SIG-M5 treated with dmso at 0.1 percent for 504 hours (cell line): Measurements from ENCODE around the gene LIME1.
A peak's percentile ranks its signal among the peaks of the same experiment; 100 is the strongest.
"Not testable (repeated sequence)": the region's sequence is repeated elsewhere in the genome, so short reads cannot be mapped to it uniquely, and the experiment has no call there.

Source experiments
- DNase-seq: peaks from one replicate; lab custom pipeline; 2025; ENCODE audit not compliant: unreplicated experiment; lab: John Stamatoyannopoulos, UW

LIME1 gene

GRCh38 chr20:63707558-63708300 lies 28.7 kb upstream of the LIME1 start, which contains the start of the genes ARFRP1 and ZGPAT:
Gene ARFRP1 (minus strand): TSS chr20:63707976. CDS start chr20:63707091, 885 bp downstream.
Gene ZGPAT (plus strand): TSS chr20:63708039. CDS start chr20:63708581, 542 bp downstream.
- peak; percentile 87 for DNase-seq

GRCh38 chr20:63708301-63709148 lies 27.9 kb upstream of the LIME1 start:
- DNase-seq, result no peak

DNA sequence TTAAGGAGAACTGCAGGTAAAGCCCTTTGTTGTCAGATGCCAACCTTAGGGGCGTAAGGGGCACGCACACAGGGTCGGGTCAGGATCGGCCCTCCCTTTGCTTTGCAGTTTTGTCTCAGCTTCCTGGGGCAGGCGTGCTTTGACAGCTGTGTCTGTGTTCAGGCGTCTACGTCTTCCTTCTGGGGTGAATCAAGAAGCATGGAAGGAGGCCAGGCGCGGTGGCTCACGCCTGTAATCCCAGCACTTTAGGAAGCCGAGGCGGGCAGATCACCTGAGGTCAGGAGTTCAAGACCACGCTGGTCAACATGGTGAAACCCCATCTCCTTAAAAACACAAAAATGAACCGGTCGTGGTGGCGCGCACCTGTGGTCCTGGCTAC lies 27.3 kb upstream of the LIME1 start:
- no peak for DNase-seq

DNA sequence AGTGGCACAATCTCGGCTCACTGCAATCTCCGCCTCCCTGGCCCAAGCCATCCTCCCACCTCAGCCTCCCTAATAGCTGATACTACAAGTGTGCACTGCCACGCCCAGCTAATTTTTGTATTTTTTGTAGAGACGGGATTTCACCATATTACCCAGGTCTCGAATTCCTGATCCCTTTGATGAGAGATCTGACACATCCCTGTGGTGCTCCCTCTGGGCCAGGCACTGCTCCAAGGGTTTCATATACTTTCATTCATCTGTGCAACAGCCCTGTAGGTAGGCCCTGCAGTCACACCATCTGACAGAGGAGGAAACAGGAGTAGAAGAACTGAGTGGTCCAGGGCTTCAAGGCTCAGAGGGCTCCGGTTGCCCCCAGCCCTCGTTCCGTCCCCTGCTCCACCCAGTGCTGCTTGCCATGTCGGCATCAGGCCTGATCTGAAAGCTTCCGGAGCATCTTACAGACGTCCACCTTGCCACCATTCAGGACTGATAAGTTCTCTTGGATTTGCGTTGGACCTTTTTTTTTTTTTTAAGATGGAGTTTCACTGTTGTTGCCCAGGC lies 25.3 kb upstream of the LIME1 start:
- DNase-seq, result no peak

GRCh38 chr20:63712191-63712590 lies 24.3 kb upstream of the LIME1 start:
- no peak for DNase-seq

DNA sequence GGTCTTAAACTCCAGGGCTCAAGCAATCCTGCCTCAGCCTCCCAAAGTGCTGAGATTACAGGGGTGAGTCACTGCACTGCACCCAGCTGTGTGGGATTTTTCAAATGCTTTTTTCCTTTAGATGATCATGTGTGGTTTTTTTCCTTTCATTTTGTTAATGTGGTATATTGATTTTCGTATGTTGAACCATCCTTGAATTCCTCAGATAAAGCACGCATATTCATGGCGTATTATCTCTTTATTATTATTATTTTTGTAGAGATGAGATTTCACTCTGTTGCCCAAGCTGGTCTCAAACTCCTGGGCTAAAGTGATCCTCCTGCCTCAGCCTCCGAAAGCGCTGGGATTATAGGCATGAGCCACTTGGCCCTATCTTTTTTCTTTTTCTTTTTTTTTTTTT lies 21.6 kb upstream of the LIME1 start:
- no peak for DNase-seq

DNA sequence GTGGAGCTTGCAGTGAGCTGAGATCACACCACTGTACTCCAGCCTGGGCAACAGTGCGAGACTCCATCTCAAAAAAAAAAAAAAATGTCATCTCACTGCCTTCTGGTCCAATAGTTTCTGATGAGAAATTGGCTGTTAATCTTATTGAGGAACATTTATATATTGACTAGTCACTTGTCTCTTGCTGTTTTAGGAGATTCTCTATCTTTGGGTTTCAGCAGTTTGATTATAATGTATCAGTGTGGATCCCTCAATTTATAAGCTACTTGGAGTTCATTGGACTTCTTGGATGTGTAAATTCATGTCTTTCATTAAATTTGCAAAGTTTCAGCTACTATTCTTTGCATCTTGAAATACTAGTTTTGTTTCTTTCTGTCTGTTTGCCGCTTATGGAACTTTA lies 17.5 kb upstream of the LIME1 start:
- no peak for DNase-seq

- not testable (repeated sequence) for DNase-seq
These were observed 13.4 kb upstream of the LIME1 start for GRCh38 chr20:63722967-63723622.

GRCh38 chr20:63730189-63730733 lies 6.2 kb upstream of the LIME1 start:
- DNase-seq, result not testable (repeated sequence)

DNA sequence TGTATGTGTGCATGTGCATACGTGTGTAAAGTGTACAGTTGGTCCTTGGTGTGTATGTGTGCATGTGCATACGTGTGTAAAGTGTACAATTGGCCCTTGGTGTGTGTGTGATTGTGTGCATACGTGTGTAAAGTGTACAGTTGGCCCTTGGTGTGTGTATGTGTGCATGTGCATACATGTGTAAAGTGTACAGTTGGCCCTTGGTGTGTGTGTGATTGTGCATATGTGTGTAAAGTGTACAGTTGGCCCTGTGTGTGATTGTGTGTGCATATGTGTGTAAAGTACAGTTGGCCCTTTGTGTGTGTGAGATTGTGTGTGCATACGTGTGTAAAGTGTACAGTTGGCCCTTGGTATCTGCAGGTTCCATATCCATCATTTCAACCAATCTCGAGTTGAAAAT lies 5.1 kb upstream of the LIME1 start:
- DNase-seq, result no peak

GRCh38 chr20:63732118-63733095 lies 4.1 kb upstream of the LIME1 start:
- no peak for DNase-seq

DNA sequence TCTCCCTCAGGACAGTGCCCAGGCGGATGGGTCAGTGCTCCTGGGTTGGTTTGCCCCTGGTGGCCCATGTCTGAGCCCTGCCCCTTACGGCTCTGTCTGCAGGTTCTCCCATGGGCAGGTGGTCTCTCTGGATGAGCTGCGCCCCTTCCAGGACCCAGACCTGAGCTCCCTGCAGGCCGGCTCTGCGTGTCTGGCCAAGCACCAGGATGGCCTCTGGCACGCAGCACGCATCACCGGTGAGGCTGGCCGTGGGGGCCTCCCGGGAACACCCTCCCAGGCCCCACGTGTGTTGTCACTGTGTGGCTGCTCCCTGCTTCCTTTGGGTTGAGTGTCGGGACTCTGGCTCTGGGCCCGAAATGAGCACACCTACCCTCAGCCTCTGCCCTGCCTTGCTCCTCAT lies 3.3 kb upstream of the LIME1 start:
- no peak for DNase-seq

DNA sequence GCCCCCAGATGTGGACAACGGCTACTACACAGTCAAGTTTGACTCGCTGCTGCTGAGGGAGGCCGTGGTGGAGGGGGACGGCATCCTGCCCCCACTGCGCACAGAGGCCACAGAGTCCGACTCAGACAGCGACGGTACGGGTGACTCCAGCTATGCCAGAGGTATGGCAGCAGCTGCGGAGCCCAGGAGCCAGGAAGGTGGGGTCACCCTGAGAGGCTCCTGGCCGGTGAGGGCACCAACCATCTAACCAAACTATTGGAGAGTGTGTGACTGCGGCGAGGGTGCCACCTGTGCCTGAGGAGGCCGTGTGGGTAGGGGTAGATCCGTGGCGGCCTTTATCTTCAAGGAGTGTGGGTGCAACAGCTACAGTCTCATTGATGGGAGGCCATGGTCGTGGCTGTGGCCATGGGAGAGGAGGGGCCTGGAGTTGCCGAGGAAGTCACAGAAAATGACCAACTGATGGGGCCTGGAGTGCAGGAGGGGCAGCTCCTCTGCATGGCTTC lies 2.8 kb upstream of the LIME1 start:
- DNase-seq, result no peak

DNA sequence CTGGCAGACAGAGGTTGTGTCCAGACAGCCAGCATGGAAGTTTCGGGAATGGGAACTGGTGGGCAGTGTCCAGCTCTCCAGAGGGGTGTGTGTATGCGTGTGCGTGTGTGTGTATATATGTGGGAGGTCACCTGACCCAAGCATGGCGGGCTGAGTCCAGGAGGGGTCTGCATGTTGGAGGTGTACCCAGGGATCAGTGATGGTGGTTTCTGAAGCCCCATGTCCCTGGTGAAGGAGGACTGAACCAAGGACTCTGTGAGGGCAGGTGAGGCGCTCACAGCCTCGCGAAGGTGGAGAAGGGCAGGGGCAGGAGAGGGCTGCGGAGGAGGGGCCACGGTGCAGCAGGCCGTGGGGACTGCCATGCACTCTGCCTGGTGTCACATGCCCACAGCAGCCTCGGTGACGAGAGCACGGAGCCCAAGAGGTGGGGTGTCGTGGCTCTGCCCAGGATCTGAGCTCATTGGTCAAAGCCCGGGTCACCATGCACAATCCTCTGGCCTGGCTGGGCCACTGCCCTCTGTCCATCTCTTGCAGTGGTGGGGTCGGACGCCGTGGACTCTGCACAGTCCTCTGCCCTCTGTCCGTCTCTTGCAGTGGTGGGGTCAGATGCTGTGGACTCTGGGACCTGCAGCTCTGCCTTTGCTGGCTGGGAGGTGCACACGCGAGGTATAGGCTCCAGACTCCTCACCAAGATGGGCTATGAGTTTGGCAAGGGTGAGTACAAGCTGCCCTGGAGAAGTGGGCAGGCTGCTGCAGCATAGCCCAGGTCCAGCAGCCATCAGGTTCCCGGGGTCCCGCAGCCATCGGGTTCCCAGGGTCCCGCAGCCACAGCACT lies 2.1 kb upstream of the LIME1 start:
- no peak for DNase-seq

- DNase-seq, result no peak
These were observed 1.3 kb upstream of the LIME1 start for GRCh38 chr20:63734946-63735858.

GRCh38 chr20:63736893-63737694 lies 630 bp downstream of the LIME1 start:
- no peak for DNase-seq

DNA sequence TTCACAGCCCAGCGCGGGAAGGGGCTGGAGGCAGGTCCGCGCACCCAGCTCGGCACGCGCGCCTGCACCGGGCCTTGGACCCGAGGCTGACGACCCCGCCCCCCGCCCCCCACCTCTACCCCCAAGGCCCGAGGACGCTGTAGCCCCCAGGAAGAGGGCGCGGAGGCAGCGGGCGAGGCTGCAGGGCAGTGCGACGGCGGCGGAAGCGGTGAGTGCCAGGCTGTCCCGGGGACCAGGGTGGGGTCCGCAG lies 1.2 kb downstream of the LIME1 start:
- DNase-seq, result no peak
